Uterus (tissue), 4 donors: ENCODE results near the gene DNAJB11. TPM values are rescaled to one million over a fixed set of nuclear protein-coding genes. Genes with fewer than 3 reads are reported as not detected.

Experiments used
- DNase-seq, 2 donors: peaks; one replicate each; pipeline ENCODE4 v3.0.0-alpha.2; 2019 to 2020
- H3K27ac ChIP-seq, 2 donors: fragments of 200-600 bp; sonication (generic); 1 replicate in 1 of 2; 2 replicates in 1 of 2; pipeline ENCODE4 v1.5.1; 2016 to 2018
- H3K27me3 ChIP-seq, 2 donors: fragments of 200-600 bp; sonication (generic); one replicate each; pipeline ENCODE4 v1.5.1; 2018 to 2019; ENCODE audit warnings: control low read depth in 1 of 2
- H3K36me3 ChIP-seq, 2 donors: fragments of 200-600 bp; sonication (generic); one replicate each; pipeline ENCODE4 v1.5.1; 2019; ENCODE audit warnings: control low read depth in 1 of 2
- H3K4me1 ChIP-seq, 2 donors: fragments of 200-600 bp; sonication (generic); one replicate each; pipeline ENCODE4 v1.5.1; 2018 to 2019; ENCODE audit warnings: control low read depth in 1 of 2
- H3K4me3 ChIP-seq, 2 donors: fragments of 200-600 bp; sonication (generic); 1 replicate in 1 of 2; 2 replicates in 1 of 2; pipeline ENCODE4 v1.5.1; 2018 to 2019; ENCODE audit warnings: mild to moderate bottlenecking in 1 of 2
- H3K9me3 ChIP-seq, 2 donors: fragments of 200-600 bp; sonication (generic); one replicate each; pipeline ENCODE4 v1.5.1; 2019; ENCODE audit warnings: control low read depth in 1 of 2
- CTCF ChIP-seq, 4 experiments: fragments of 200-600 bp in 2 of 4; fragments of 450-650 bp in 2 of 4; sonication (generic) in 2 of 4; IDR thresholded peaks; one replicate each; pipeline ENCODE4 v1.5.1; 2016 to 2019; ENCODE audit warnings: antibody characterized with exemption in 4 of 4, mild to moderate bottlenecking in 2 of 4, moderate library complexity in 1 of 4
- POLR2A ChIP-seq, 2 donors: fragments of 450-650 bp; IDR thresholded peaks; one replicate each; pipeline ENCODE4 v1.6.1; 2016; ENCODE audit warnings: antibody characterized with exemption in 2 of 2, mild to moderate bottlenecking in 1 of 2, moderate library complexity in 1 of 2
- intact Hi-C: fragments of 100-400 bp; cut with DNase I; formaldehyde crosslinking; loops from one replicate; pipeline ENCODE4 v1.15.1; 2023; ENCODE audit warnings: low total_unique reads
- total RNA-seq, 4 donors: library from RNA; depleted of rRNA in 3 of 4; stranded (reverse); fragments of >200 nt in 3 of 4; gene quantifications; one replicate each; pipeline versions ENCODE4 v1.1.0 to v1.2.4, GENCODE V29; 2014 to 2023
- donor health status: DM: yes; HTN: yes; CAD: no.

Gene DNAJB11
- total RNA-seq, 4 donors from 2014 or later, result 26.2 to 68.8 (median 40.0) TPM

GRCh38 chr3:186621894-186622650, 51.6 kb downstream of the DNAJB11 start:
- TF ChIP-seq POLR2A (IDR thresholded peaks at IDR 0.05), result no peak
- no peak for TF ChIP-seq CTCF (IDR thresholded peaks at IDR 0.05)
- intact Hi-C loops, result no loop called here
- no peak for DNase-seq
- no peaks in the 10 kb centered on the region for H3K36me3 ChIP-seq
- H3K9me3 ChIP-seq, result no peaks in the 10 kb centered on the region
- no peaks in the 10 kb centered on the region for H3K27me3 ChIP-seq
- H3K4me1 ChIP-seq, result no peaks in the 10 kb centered on the region
- no peak overlapping the region for H3K4me3 ChIP-seq
- H3K27ac ChIP-seq, result no peak overlapping the region

- intact Hi-C loops, result no loop called here
- no peak for DNase-seq
Observed at GRCh38 chr3:186622651-186623310, 52.3 kb downstream of the DNAJB11 start.

GRCh38 chr3:186624598-186624997, 54.1 kb downstream of the DNAJB11 start:
- Histone ChIP-seq H3K4me1 (no peaks in the 10 kb centered on the region), H3K4me3 (no peak overlapping the region), H3K27me3 (no peaks in the 10 kb centered on the region), H3K9me3 (no peaks in the 10 kb centered on the region), H3K36me3 (no peaks in the 10 kb centered on the region), H3K27ac (no peak overlapping the region)
- intact Hi-C loops, result no loop called here
- DNase-seq, result no peak
- no peak for TF ChIP-seq POLR2A (IDR thresholded peaks at IDR 0.05)
- TF ChIP-seq CTCF (IDR thresholded peaks at IDR 0.05), result no peak

More at GRCh38 chr3:186622651-186623310, 52.3 kb downstream of the DNAJB11 start:
- Histone ChIP-seq H3K36me3 (no peaks in the 10 kb centered on the region), H3K4me3 (no peak overlapping the region), H3K9me3 (no peaks in the 10 kb centered on the region), H3K27ac (no peak overlapping the region), H3K27me3 (no peaks in the 10 kb centered on the region), H3K4me1 (no peaks in the 10 kb centered on the region)
- TF ChIP-seq CTCF (IDR thresholded peaks at IDR 0.05), result no peak
- TF ChIP-seq POLR2A (IDR thresholded peaks at IDR 0.05), result no peak

GRCh38 chr3:186625600-186626042, 55.1 kb downstream of the DNAJB11 start:
- TF ChIP-seq POLR2A (IDR thresholded peaks at IDR 0.05), result no peak
- TF ChIP-seq CTCF (IDR thresholded peaks at IDR 0.05), result no peak
- intact Hi-C loops, result no loop called here
- Histone ChIP-seq H3K36me3 (no peaks in the 10 kb centered on the region), H3K4me1 (no peaks in the 10 kb centered on the region), H3K4me3 (no peak overlapping the region), H3K27me3 (no peaks in the 10 kb centered on the region), H3K27ac (no peak overlapping the region), H3K9me3 (no peaks in the 10 kb centered on the region)
- DNase-seq, result no peak

GRCh38 chr3:186626254-186626847, 55.8 kb downstream of the DNAJB11 start:
- intact Hi-C loops, result no loop called here
- Histone ChIP-seq H3K4me1 (no peaks in the 10 kb centered on the region), H3K4me3 (no peak overlapping the region), H3K36me3 (no peaks in the 10 kb centered on the region), H3K27me3 (no peaks in the 10 kb centered on the region), H3K27ac (no peak overlapping the region), H3K9me3 (no peaks in the 10 kb centered on the region)
- DNase-seq, result no peak
- TF ChIP-seq CTCF (IDR thresholded peaks at IDR 0.05), result no peak
- no peak for TF ChIP-seq POLR2A (IDR thresholded peaks at IDR 0.05)
